ENCODE results near the gene TRAM2.

Gene TRAM2

GRCh38 chr6:52543262-52543661 lies 33.6 kb downstream of the TRAM2 start:
- no peak overlapping the region for H3K9ac ChIP-seq (ENCODE audit: low read length)

GRCh38 chr6:52541135-52541534 lies 35.7 kb downstream of the TRAM2 start:
- H3K4me1 ChIP-seq (ENCODE audit: control insufficient read depth in 1 of 2, insufficient read depth in 2 of 2, low read length in 2 of 2) = peaks cover 19 to 32% of the 10 kb centered on the region in 2 experiments
- no peak overlapping the region for H3K4ac ChIP-seq (ENCODE audit: low read depth, low read length)
- H3K4me3 ChIP-seq (ENCODE audit: low read depth, low read length) = no peak overlapping the region
- no peak overlapping the region for H2BK12ac ChIP-seq (ENCODE audit: low read length)
- H3K9me3 ChIP-seq (ENCODE audit: insufficient read depth, low read depth, low read length) = peaks cover 3% of the 10 kb centered on the region
- H3K23ac ChIP-seq (ENCODE audit: low read length) = no peak overlapping the region
- no peak overlapping the region for H2AK5ac ChIP-seq (ENCODE audit: low read length)
- no peak overlapping the region for H4K12ac ChIP-seq (ENCODE audit: low read depth, low read length)
- no peak overlapping the region for H2BK5ac ChIP-seq (ENCODE audit: low read depth, low read length, poor library complexity)
- no peak overlapping the region for H4K91ac ChIP-seq (ENCODE audit: low read depth, low read length)
- H2BK120ac ChIP-seq (ENCODE audit: insufficient read depth, low read length, poor library complexity) = no peak overlapping the region
- DNase-seq = no peak
- H2AFZ ChIP-seq (ENCODE audit: insufficient read depth, low read length, poor library complexity) = no peak overlapping the region
- no peaks in the 10 kb centered on the region for H3K27me3 ChIP-seq (ENCODE audit: insufficient read depth, low read length)
- H3K9ac ChIP-seq (ENCODE audit: low read length) = no peak overlapping the region
- peak overlapping the region; percentile 71 for H3K18ac ChIP-seq (ENCODE audit: low read length)
- H3K79me2 ChIP-seq (ENCODE audit: control insufficient read depth, insufficient read depth, low read length, poor library complexity) = peaks cover 4% of the 10 kb centered on the region
- H3K14ac ChIP-seq (ENCODE audit: low read length) = no peak overlapping the region
- H3K27ac ChIP-seq (ENCODE audit: low read depth, low read length) = no peak overlapping the region
- H3K36me3 ChIP-seq (ENCODE audit: control insufficient read depth in 1 of 2, insufficient read depth in 2 of 2, low read length in 2 of 2) = no peaks in the 10 kb centered on the region
- peaks cover 8% of the 10 kb centered on the region for H3K79me1 ChIP-seq (ENCODE audit: low read length)
- no peak overlapping the region for H3K4me2 ChIP-seq (ENCODE audit: low read length)
- no CpG with 5 or more reads among the region's 6 CpGs for WGBS (ENCODE audit: extremely low coverage, insufficient coverage, insufficient read length)
- no peak overlapping the region for H4K8ac ChIP-seq (ENCODE audit: low read depth, low read length)

More at GRCh38 chr6:52543262-52543661, 33.6 kb downstream of the TRAM2 start:
- H3K79me2 ChIP-seq (ENCODE audit: control insufficient read depth, insufficient read depth, low read length, poor library complexity) = peaks cover 3% of the 10 kb centered on the region
- no peak overlapping the region for H2BK5ac ChIP-seq (ENCODE audit: low read depth, low read length, poor library complexity)
- H3K4me2 ChIP-seq (ENCODE audit: low read length) = no peak overlapping the region
- no peak overlapping the region for H2BK120ac ChIP-seq (ENCODE audit: insufficient read depth, low read length, poor library complexity)
- H3K4me3 ChIP-seq (ENCODE audit: low read depth, low read length) = no peak overlapping the region
- no peaks in the 10 kb centered on the region for H3K27me3 ChIP-seq (ENCODE audit: insufficient read depth, low read length)
- H3K9me3 ChIP-seq (ENCODE audit: insufficient read depth, low read depth, low read length) = peaks cover under 1% of the 10 kb centered on the region
- no peak overlapping the region for H3K27ac ChIP-seq (ENCODE audit: low read depth, low read length)
- no peak overlapping the region for H2AK5ac ChIP-seq (ENCODE audit: low read length)
- no peak overlapping the region for H4K12ac ChIP-seq (ENCODE audit: low read depth, low read length)
- no peak overlapping the region for H4K91ac ChIP-seq (ENCODE audit: low read depth, low read length)
- H3K18ac ChIP-seq (ENCODE audit: low read length) = no peak overlapping the region
- peaks cover 16 to 28% of the 10 kb centered on the region in 2 experiments for H3K4me1 ChIP-seq (ENCODE audit: control insufficient read depth in 1 of 2, insufficient read depth in 2 of 2, low read length in 2 of 2)
- peaks cover 5% of the 10 kb centered on the region for H3K79me1 ChIP-seq (ENCODE audit: low read length)
- H4K8ac ChIP-seq (ENCODE audit: low read depth, low read length) = no peak overlapping the region
- no peak overlapping the region for H2BK12ac ChIP-seq (ENCODE audit: low read length)
- no peak overlapping the region for H3K4ac ChIP-seq (ENCODE audit: low read depth, low read length)
- WGBS (ENCODE audit: extremely low coverage, insufficient coverage, insufficient read length) = no CpG with 5 or more reads among the region's 1 CpG
- no peak overlapping the region for H3K23ac ChIP-seq (ENCODE audit: low read length)
- H3K14ac ChIP-seq (ENCODE audit: low read length) = no peak overlapping the region
- no peaks in the 10 kb centered on the region for H3K36me3 ChIP-seq (ENCODE audit: control insufficient read depth in 1 of 2, insufficient read depth in 2 of 2, low read length in 2 of 2)
- no peak for DNase-seq
- H2AFZ ChIP-seq (ENCODE audit: insufficient read depth, low read length, poor library complexity) = no peak overlapping the region

GRCh38 chr6:52540286-52540902 lies 36.5 kb downstream of the TRAM2 start:
- Histone ChIP-seq H2BK5ac (ENCODE audit: low read depth, low read length, poor library complexity) (no peak overlapping the region), H3K18ac (ENCODE audit: low read length) (no peak overlapping the region), H3K4me1 (ENCODE audit: control insufficient read depth in 1 of 2, insufficient read depth in 2 of 2, low read length in 2 of 2) (peaks cover 17 to 30% of the 10 kb centered on the region in 2 experiments), H3K4ac (ENCODE audit: low read depth, low read length) (peak overlapping the region; percentile 42), H3K14ac (ENCODE audit: low read length) (no peak overlapping the region), H3K4me2 (ENCODE audit: low read length) (no peak overlapping the region), H2AK5ac (ENCODE audit: low read length) (no peak overlapping the region), H4K12ac (ENCODE audit: low read depth, low read length) (no peak overlapping the region), H3K27me3 (ENCODE audit: insufficient read depth, low read length) (no peaks in the 10 kb centered on the region), H2BK12ac (ENCODE audit: low read length) (no peak overlapping the region), H3K79me2 (ENCODE audit: control insufficient read depth, insufficient read depth, low read length, poor library complexity) (peaks cover 4% of the 10 kb centered on the region), H3K23ac (ENCODE audit: low read length) (no peak overlapping the region), H3K79me1 (ENCODE audit: low read length) (peaks cover 8% of the 10 kb centered on the region), H2AFZ (ENCODE audit: insufficient read depth, low read length, poor library complexity) (no peak overlapping the region), H3K9me3 (ENCODE audit: insufficient read depth, low read depth, low read length) (peaks cover 3% of the 10 kb centered on the region), H3K4me3 (ENCODE audit: low read depth, low read length) (no peak overlapping the region), H4K8ac (ENCODE audit: low read depth, low read length) (no peak overlapping the region), H3K27ac (ENCODE audit: low read depth, low read length) (no peak overlapping the region), H4K91ac (ENCODE audit: low read depth, low read length) (no peak overlapping the region), H2BK120ac (ENCODE audit: insufficient read depth, low read length, poor library complexity) (no peak overlapping the region), H3K36me3 (ENCODE audit: control insufficient read depth in 1 of 2, insufficient read depth in 2 of 2, low read length in 2 of 2) (no peaks in the 10 kb centered on the region), H3K9ac (ENCODE audit: low read length) (no peak overlapping the region)
- WGBS (ENCODE audit: extremely low coverage, insufficient coverage, insufficient read length) = no CpG with 5 or more reads among the region's 3 CpGs
- DNase-seq = peak; percentile 16 to 71

GRCh38 chr6:52539607-52540006 lies 37.3 kb downstream of the TRAM2 start:
- Histone ChIP-seq H3K23ac (ENCODE audit: low read length) (no peak overlapping the region), H3K4ac (ENCODE audit: low read depth, low read length) (no peak overlapping the region), H3K4me3 (ENCODE audit: low read depth, low read length) (no peak overlapping the region), H4K91ac (ENCODE audit: low read depth, low read length) (no peak overlapping the region), H2AK5ac (ENCODE audit: low read length) (no peak overlapping the region), H3K4me2 (ENCODE audit: low read length) (no peak overlapping the region), H3K18ac (ENCODE audit: low read length) (no peak overlapping the region), H4K8ac (ENCODE audit: low read depth, low read length) (no peak overlapping the region), H3K9ac (ENCODE audit: low read length) (no peak overlapping the region), H3K9me3 (ENCODE audit: insufficient read depth, low read depth, low read length) (peaks cover 3% of the 10 kb centered on the region), H2BK5ac (ENCODE audit: low read depth, low read length, poor library complexity) (no peak overlapping the region), H2BK12ac (ENCODE audit: low read length) (no peak overlapping the region), H3K79me2 (ENCODE audit: control insufficient read depth, insufficient read depth, low read length, poor library complexity) (peaks cover 2% of the 10 kb centered on the region), H3K27ac (ENCODE audit: low read depth, low read length) (no peak overlapping the region), H2AFZ (ENCODE audit: insufficient read depth, low read length, poor library complexity) (no peak overlapping the region), H2BK120ac (ENCODE audit: insufficient read depth, low read length, poor library complexity) (no peak overlapping the region), H3K14ac (ENCODE audit: low read length) (no peak overlapping the region), H4K12ac (ENCODE audit: low read depth, low read length) (no peak overlapping the region), H3K27me3 (ENCODE audit: insufficient read depth, low read length) (no peaks in the 10 kb centered on the region), H3K4me1 (ENCODE audit: control insufficient read depth in 1 of 2, insufficient read depth in 2 of 2, low read length in 2 of 2) (peaks cover 13 to 25% of the 10 kb centered on the region in 2 experiments), H3K79me1 (ENCODE audit: low read length) (peaks cover 5% of the 10 kb centered on the region), H3K36me3 (ENCODE audit: control insufficient read depth in 1 of 2, insufficient read depth in 2 of 2, low read length in 2 of 2) (peaks cover 3 to 6% of the 10 kb centered on the region in 2 experiments)
- DNase-seq = peak; percentile 79 to 87
- no CpG with 5 or more reads among the region's 6 CpGs for WGBS (ENCODE audit: extremely low coverage, insufficient coverage, insufficient read length)

Measured in trophoblast cell (in vitro differentiated cells and primary cell).